ENCODE measurements around the gene ZDHHC1. TPM values are rescaled to one million over a fixed set of nuclear protein-coding genes. Genes with fewer than 3 reads are reported as not detected.

Gene ZDHHC1
- 10 to 100 TPM; 15.6 to 24.9 (median 18.8) TPM for polyA plus RNA-seq (ENCODE audit: insufficient read length in 10 of 10)
- long read RNA-seq, donor 1, partial matches to known transcripts: 0 of 4 reads
- long read RNA-seq, donor 1, other reads (novel, unspliced or antisense): 0 of 4 reads
- long read RNA-seq, donor 2, partial matches to known transcripts: 0 of 2 reads
- long read RNA-seq, donor 2, other reads (novel, unspliced or antisense): 0 of 2 reads
- long read RNA-seq, donor 3: 0 reads
- long read RNA-seq, donor 4, partial matches to known transcripts: 5 of 10 reads
- long read RNA-seq, donor 4, other reads (novel, unspliced or antisense): 0 of 10 reads
- long read RNA-seq, donor 5, transcript ZDHHC1-204 (5 exons, 1,189 nt): major isoform, 5 of 13 reads
- long read RNA-seq, donor 5, partial matches to known transcripts: 5 of 13 reads
- long read RNA-seq, donor 5, other reads (novel, unspliced or antisense): 0 of 13 reads
- long read RNA-seq, donor 6, partial matches to known transcripts: 0 of 7 reads
- long read RNA-seq, donor 6, other reads (novel, unspliced or antisense): 0 of 7 reads
- long read RNA-seq, donor 7, partial matches to known transcripts: 0 of 6 reads
- long read RNA-seq, donor 7, other reads (novel, unspliced or antisense): 0 of 6 reads
- long read RNA-seq, donor 8, partial matches to known transcripts: 0 of 1 reads
- long read RNA-seq, donor 8, other reads (novel, unspliced or antisense): 0 of 1 reads
- long read RNA-seq, donor 9: 0 reads

GRCh38 chr16:67415872-67416793, at the start of gene ZDHHC1:
TSS of gene ZDHHC1 (minus strand) at chr16:67416477. CDS start at chr16:67407775, 8,702 bp downstream.
- peak; percentile 67 to 94 (median 87) for DNase-seq

GRCh38 chr16:67464565-67464964, 48.3 kb upstream of the ZDHHC1 start:
- no peak for DNase-seq

GRCh38 chr16:67463691-67464090, 47.4 kb upstream of the ZDHHC1 start:
- DNase-seq: no peak

- DNase-seq: no peak
Measured at GRCh38 chr16:67463059-67463458, 46.8 kb upstream of the ZDHHC1 start.

GRCh38 chr16:67462279-67462655, 46.0 kb upstream of the ZDHHC1 start:
- DNase-seq: no peak

GRCh38 chr16:67461600-67462278, 45.5 kb upstream of the ZDHHC1 start:
- DNase-seq: no peak

GRCh38 chr16:67460961-67461360, 44.7 kb upstream of the ZDHHC1 start:
- DNase-seq: no peak

GRCh38 chr16:67460168-67460567, 43.9 kb upstream of the ZDHHC1 start:
- peak in 2 of 3 donors; percentile 50 to 85 for DNase-seq

GRCh38 chr16:67459861-67460150, 43.5 kb upstream of the ZDHHC1 start:
- DNase-seq: peak in 1 of 3 donors; percentile 52

GRCh38 chr16:67459066-67459860, 43.0 kb upstream of the ZDHHC1 start:
- peak in 2 of 3 donors; percentile 49 to 79 for DNase-seq

GRCh38 chr16:67458121-67458641, 41.9 kb upstream of the ZDHHC1 start:
- peak in 1 of 3 donors; percentile 61 for DNase-seq

- DNase-seq: peak in 1 of 3 donors; percentile 47
Measured at GRCh38 chr16:67457611-67458010, 41.3 kb upstream of the ZDHHC1 start.

GRCh38 chr16:67456391-67457081, 40.3 kb upstream of the ZDHHC1 start:
- peak in 1 of 3 donors; percentile 73 for DNase-seq

- DNase-seq: no peak
Measured at GRCh38 chr16:67454852-67455251, 38.6 kb upstream of the ZDHHC1 start.

- no peak for DNase-seq
Measured at GRCh38 chr16:67454104-67454503, 37.8 kb upstream of the ZDHHC1 start.

GRCh38 chr16:67451704-67452435, 35.6 kb upstream of the ZDHHC1 start:
- DNase-seq: peak in 1 of 3 donors; percentile 74

GRCh38 chr16:67451061-67451703, 34.9 kb upstream of the ZDHHC1 start:
- peak in 1 of 3 donors; percentile 80 for DNase-seq

- no peak for DNase-seq
Measured at GRCh38 chr16:67449739-67450138, 33.5 kb upstream of the ZDHHC1 start.
